AG10803 (cell line): Measurements from ENCODE around the gene ZBTB20.

Experiments
- DNase-seq: peaks from one replicate; pipeline ENCODE4 v3.0.0; 2010; ENCODE audit warnings: low read depth
- H3K4me3 ChIP-seq: 2 replicates; pipeline ENCODE4 v1.5.1; 2011; ENCODE audit warnings: mild to moderate bottlenecking, low read length, control low read depth
- TF ChIP-seq, protein P1 (sequence below): conservative IDR thresholded peaks from 2 replicates; pipeline ENCODE4 v1.5.1; 2011; ENCODE audit warnings: mild to moderate bottlenecking, low read length, control low read depth, inconsistent platforms

ZBTB20 gene

DNA sequence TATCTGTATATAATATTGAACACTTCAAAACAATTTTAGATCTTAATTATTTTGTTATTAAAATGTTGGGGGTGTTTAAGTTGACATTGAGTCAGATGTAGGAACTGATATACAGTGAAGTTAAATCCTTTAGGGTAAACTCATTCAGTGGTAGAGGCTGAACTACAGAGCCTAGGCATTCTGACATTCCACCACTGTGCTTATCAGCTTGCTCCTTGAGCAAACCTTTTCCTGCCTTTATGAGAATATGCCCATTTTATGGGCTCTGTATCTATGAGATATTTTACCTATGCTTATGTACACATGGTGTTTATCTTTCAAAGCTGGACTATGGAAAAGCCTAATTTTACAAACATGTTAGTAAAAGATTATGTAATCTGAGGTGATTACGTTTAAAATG lies 407.5 kb downstream of the ZBTB20 start:
- TF ChIP-seq, protein P1, sequence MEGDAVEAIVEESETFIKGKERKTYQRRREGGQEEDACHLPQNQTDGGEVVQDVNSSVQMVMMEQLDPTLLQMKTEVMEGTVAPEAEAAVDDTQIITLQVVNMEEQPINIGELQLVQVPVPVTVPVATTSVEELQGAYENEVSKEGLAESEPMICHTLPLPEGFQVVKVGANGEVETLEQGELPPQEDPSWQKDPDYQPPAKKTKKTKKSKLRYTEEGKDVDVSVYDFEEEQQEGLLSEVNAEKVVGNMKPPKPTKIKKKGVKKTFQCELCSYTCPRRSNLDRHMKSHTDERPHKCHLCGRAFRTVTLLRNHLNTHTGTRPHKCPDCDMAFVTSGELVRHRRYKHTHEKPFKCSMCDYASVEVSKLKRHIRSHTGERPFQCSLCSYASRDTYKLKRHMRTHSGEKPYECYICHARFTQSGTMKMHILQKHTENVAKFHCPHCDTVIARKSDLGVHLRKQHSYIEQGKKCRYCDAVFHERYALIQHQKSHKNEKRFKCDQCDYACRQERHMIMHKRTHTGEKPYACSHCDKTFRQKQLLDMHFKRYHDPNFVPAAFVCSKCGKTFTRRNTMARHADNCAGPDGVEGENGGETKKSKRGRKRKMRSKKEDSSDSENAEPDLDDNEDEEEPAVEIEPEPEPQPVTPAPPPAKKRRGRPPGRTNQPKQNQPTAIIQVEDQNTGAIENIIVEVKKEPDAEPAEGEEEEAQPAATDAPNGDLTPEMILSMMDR: no peak

DNA sequence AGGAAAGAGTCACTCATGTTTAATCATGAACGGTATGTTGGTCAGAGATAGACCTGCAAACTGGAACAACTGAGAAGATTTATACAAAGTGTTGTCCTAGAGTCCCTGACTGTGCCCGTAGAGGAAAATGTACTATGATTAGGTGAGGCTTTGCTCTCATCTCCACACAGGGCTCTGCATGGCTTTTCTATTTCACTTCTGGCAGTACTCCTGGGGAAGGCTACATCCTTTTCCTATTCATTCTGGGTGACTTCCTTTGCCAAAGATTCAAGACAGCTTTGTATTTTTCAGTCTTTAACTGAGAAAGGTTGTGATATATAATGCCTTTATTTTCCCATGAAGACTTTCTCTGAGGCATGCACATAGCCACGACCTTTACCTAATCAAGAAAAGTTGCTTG lies 414.7 kb downstream of the ZBTB20 start:
- DNase-seq: no peak
- no peak overlapping the region for H3K4me3 ChIP-seq
- TF ChIP-seq, protein P1: no peak

More for the DNA sequence above, 407.5 kb downstream of the ZBTB20 start:
- no peak overlapping the region for H3K4me3 ChIP-seq
- DNase-seq: no peak

DNA sequence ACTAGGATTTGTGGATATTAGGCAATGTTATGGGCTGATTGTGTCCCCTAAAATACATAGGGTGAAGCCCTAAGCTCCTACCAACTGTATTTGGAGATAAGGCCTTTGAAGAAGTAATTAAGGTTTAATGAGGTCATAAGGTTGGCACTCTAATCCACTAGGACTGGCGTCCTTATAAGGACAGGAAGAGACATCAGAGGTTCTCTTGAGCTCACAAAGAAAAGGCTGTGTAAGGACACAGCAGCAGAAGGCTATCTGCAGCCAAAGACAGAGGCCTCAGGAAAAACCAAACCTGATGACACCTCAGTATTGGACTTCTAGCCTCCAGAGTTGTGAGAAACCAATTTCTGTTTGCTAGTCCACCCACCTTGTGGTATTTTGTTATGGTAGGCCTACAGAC lies 416.7 kb downstream of the ZBTB20 start:
- no peak overlapping the region for H3K4me3 ChIP-seq
- no peak for DNase-seq
- TF ChIP-seq, protein P1: no peak

DNA sequence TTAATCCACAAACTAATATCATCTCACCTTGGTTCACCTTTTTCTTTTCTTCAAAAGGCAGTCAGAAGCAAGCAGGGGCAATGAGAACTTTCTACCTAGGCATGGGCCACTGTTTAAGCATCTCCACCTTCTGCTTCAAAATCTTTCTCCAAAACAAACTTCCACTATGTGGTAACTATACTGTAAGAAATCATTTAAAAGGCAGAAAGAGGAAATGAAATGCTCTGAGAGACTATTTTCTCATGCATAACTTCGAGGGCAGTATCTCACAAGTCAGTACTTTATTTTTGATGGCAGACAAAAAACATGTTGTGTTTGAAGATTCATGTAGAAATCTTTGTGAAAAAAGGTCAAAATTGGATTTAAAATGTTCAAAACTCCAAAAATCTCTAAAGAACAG lies 419.7 kb downstream of the ZBTB20 start:
- DNase-seq: no peak
- no peak overlapping the region for H3K4me3 ChIP-seq
- TF ChIP-seq, protein P1: no peak

DNA sequence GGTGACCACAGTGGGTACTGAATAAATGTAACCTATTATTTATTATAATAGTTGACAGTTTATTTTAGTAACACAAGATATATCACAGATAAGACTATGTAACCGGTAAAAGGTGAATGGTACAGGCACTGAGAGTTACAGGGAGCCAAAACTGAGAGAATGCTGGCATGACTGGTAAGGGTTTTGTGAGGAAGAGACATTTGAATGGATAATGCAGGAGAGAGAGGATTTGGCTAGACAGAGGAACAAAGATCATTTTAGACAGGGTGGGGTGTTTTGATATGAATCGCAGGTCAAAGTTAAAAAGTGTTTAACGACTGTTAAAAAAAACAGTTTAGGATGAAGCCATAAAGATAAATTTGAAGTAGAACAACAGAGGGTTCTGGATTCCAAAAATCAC lies 421.1 kb downstream of the ZBTB20 start:
- DNase-seq: no peak
- H3K4me3 ChIP-seq: no peak overlapping the region
- TF ChIP-seq, protein P1: no peak

DNA sequence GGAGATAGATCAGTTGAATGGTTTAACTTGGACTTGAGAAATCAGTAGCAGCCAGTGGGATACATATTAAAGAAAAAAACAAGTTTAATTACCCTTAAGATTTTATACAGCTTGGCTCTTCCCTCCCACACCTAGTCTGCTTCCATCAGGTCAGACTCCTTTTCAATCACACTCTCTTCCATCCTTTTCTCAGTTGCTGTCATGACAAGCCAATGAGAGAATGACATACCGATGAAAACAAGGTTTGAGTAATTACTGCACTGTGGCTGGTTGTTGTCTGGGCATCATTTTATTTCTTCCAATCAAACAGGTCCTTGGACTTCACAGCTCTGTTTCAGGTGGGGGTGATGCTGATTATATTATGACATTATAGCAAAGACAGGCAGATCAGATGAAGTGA lies 424.6 kb downstream of the ZBTB20 start:
- H3K4me3 ChIP-seq: no peak overlapping the region
- TF ChIP-seq, protein P1: no peak
- DNase-seq: no peak

DNA sequence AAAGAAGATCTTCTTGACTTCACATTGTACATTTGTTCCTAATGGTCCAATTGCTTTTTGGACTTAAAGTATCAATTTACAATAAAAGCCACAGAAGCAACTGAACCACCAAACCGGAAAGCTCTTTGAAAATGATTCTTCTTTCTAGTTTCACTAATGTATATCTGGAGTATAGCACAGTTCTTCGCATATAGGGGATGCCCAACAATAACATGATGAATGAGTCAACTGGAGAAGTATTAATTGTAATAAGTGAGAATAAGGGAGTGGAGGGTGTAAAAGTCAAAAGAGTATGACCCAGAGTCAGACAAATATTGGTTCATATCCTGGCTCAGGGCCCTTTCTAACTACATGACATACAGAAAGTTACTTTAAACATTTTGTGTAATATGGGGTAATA lies 425.2 kb downstream of the ZBTB20 start:
- H3K4me3 ChIP-seq: no peak overlapping the region
- DNase-seq: no peak
- TF ChIP-seq, protein P1: no peak
